GM13976 (cell line): ENCODE results near the gene CADPS.

Experiments used
- DNase-seq: peaks from one replicate; pipeline ENCODE4 v3.0.0; 2012; ENCODE audit warnings: low spot score
- in situ Hi-C: fragments of 300-500 bp; cut with MboI; formaldehyde crosslinking; loops from one replicate; pipeline ENCODE4 v1.12.0; 2022; ENCODE audit warnings: low sequenced_read_pairs, mixed read lengths, inconsistent platforms; ENCODE audit not compliant: unreplicated experiment
- TF ChIP-seq, protein P1 (sequence below): IDR thresholded peaks from 2 replicates; pipeline ENCODE4 v1.5.1; 2012; ENCODE audit warnings: borderline replicate concordance, mild to moderate bottlenecking; ENCODE audit not compliant: insufficient read depth; ENCODE audit errors: extremely low read depth, missing control alignments, control extremely low read depth

The CADPS gene

DNA sequence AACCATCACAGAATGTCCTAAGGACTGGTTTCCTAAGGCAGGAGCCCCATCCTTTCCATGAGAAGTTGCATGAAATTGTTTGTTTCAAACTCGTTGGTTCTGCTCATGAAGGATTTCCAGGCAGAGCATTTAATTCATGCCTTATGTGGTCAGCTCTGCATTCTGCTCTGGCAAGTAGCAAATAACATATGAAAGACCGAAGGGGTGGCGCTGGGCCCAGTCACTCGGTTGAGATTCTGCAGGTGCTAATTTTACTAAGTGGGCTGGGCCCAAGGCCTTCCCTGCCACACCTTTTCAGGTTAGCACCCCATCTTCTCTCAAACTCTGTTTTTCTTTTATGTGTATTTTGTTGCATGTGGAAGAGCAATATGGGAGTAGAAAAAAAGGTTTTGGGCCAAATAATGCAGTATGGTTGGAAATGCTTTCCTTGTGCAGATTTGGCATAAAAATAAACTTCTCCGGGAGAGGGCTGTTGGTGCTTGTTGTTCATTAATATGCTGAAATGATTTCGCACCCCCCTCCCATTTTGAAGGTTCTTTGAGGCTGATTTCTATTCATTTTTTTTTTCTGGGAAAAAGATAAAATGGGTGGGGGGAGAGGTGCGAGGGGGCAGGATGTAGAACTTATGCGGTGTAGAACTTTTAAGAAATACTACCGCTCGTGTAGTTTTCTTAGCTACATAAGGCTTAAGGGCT, 318.9 kb downstream of the CADPS start:
- in situ Hi-C loops, result loop anchor here (5.0 kb wide), 1 partner anchor 354 kb away; no protein-coding TSS in a partner anchor
- DNase-seq, result no peak
- TF ChIP-seq, protein P1, sequence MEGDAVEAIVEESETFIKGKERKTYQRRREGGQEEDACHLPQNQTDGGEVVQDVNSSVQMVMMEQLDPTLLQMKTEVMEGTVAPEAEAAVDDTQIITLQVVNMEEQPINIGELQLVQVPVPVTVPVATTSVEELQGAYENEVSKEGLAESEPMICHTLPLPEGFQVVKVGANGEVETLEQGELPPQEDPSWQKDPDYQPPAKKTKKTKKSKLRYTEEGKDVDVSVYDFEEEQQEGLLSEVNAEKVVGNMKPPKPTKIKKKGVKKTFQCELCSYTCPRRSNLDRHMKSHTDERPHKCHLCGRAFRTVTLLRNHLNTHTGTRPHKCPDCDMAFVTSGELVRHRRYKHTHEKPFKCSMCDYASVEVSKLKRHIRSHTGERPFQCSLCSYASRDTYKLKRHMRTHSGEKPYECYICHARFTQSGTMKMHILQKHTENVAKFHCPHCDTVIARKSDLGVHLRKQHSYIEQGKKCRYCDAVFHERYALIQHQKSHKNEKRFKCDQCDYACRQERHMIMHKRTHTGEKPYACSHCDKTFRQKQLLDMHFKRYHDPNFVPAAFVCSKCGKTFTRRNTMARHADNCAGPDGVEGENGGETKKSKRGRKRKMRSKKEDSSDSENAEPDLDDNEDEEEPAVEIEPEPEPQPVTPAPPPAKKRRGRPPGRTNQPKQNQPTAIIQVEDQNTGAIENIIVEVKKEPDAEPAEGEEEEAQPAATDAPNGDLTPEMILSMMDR, result no peak

DNA sequence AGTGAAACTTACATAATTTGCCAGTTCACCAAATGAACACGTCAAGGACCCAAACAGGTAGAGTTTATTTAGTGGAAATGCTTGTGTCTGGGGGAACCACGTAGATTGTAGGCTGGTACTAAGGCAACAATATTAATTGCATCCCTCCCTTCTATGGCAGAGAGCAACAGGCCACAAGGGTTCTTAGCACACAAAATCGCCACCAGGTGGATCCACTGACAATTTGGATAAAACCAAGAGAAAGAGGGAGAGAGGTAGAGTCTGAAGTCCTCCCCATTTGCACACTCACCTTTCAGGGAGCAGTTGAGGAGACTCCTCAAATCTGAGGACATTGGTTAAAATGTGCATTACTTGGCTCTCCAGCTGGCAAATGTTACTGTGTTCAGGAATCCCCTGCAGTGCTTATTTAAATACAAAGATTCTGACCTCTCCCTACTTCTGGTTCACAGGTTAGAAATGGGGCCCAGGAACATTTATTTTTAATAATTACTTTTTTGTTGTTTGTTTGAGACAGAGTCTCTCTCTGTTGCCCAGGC, 320.9 kb downstream of the CADPS start:
- in situ Hi-C loops, result no loop called here
- TF ChIP-seq, protein P1, result no peak
- DNase-seq, result no peak

DNA sequence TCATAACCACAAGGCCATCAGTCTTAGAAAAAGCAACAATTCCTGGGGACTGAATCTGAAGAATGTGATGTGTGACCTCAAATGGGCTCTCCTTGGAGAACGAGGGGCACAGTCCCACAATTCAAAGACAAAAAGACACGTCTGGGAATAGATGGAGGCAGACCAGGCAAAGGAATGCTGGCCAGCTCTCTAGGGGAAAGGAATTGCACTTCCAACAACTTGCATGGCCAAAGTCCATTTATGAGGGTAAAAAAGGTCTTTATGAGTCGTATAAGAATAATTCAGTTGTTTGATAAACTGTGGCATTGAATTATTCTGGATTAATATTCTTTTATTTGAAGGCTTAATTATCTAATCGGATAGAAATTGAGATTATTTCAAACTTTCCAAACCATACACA, 321.4 kb downstream of the CADPS start:
- in situ Hi-C loops, result no loop called here
- TF ChIP-seq, protein P1, result no peak
- no peak for DNase-seq

DNA sequence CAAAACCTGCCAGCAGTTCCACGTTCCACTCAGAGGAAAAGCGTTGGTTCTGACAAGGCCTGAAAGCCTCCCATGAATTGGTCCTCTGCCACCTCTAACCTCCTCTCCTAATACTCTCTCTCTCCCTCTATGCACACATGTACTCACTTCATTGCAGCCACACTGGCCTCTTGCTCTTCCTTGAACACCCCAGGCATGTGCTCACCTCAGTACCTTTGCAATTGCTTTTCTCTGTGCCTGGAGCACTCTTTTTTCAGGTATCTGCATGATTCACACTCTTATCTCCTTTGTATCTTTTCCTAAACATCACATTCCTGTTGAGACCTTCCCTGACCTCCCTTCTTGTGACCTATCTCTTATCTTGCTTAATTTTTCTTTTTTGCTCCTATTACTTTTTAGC, 323.7 kb downstream of the CADPS start:
- TF ChIP-seq, protein P1, result no peak
- in situ Hi-C loops, result no loop called here

DNA sequence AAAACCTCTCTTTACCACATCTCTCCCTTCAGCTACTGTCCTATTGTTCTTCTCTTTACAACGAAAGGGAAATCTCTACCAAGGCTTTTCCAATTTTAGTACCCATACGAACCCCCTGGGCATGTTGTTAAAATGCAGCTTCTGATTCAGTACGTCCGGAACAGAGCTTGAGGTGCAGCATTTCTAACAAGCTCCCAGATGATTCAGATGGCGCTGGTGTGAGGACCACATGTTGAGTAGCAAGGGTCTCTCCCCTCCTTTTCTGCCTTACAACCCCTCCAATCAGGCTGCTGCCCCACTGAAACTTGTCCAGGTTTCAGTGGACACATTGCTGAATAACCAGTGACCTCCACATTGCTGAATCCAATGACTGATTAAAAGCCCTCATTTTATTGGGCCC, 324.8 kb downstream of the CADPS start:
- no peak for DNase-seq
- in situ Hi-C loops, result no loop called here
- TF ChIP-seq, protein P1, result no peak

More for the DNA sequence above, 323.7 kb downstream of the CADPS start:
- no peak for DNase-seq

DNA sequence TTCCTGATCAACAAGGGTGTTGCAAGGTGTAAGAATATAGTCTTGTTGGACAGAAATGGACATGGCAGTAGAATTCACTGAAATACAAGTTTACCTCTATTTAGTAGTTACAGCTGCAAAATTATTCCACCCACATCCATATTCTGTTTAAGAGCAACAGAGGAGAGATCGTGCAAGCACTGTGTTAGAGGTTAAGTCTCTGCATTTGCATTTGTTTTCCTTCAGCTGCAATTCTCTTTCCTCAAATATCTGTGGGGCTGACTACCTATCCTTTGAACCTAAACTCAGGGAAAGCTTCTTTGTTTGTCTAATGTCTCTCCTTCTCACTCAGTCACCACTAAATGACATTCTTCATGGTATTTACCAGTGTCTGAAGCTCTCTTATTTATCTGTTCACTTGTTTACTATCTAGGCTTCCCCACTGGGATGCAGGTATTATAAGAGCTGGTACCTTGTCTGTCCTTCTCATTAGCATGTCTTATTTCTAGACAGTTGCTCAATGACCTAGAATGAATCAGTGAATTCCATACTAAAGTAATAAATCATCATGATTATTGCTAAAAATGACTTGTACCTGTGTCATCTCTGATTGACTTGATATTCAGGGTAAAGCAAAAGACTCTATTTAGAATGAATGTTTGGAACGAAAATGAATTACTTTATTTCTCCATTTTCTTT, 326.5 kb downstream of the CADPS start:
- in situ Hi-C loops, result no loop called here
- TF ChIP-seq, protein P1, result no peak
- no peak for DNase-seq
